ENCODE measurements around the gene LMO1.

LMO1 gene

GRCh38 chr11:8269636-8270035 lies 6.0 kb upstream of the LMO1 start:
- ATAC-seq: no peak
- TF ChIP-seq POU6F1 (CRISPR knock-in tag; IDR thresholded peaks at IDR 0.05; ENCODE audit: borderline replicate concordance, low read depth) (no peak), BACH2 (CRISPR knock-in tag; IDR thresholded peaks at IDR 0.05; ENCODE audit: borderline replicate concordance) (no peak), TCF4 (CRISPR knock-in tag; IDR thresholded peaks at IDR 0.05; ENCODE audit: borderline replicate concordance) (no peak), RARB (CRISPR knock-in tag; IDR thresholded peaks at IDR 0.05) (no peak), ZNF565 (CRISPR knock-in tag; conservative IDR thresholded peaks at IDR 0.05; ENCODE audit: low read depth) (no peak), ARNTL (CRISPR knock-in tag; IDR thresholded peaks at IDR 0.05; ENCODE audit: borderline replicate concordance, low read depth) (no peak), ZC3H10 (CRISPR knock-in tag; IDR thresholded peaks at IDR 0.05) (no peak), PATZ1 (CRISPR knock-in tag; IDR thresholded peaks at IDR 0.05; ENCODE audit: borderline replicate concordance) (no peak), ZFP30 (CRISPR knock-in tag; IDR thresholded peaks at IDR 0.05) (no peak), PPARA (CRISPR knock-in tag; IDR thresholded peaks at IDR 0.05; ENCODE audit: borderline replicate concordance) (no peak), CSRNP3 (CRISPR knock-in tag; IDR thresholded peaks at IDR 0.05) (no peak), ZNF8 (CRISPR knock-in tag; IDR thresholded peaks at IDR 0.05) (no peak), ZNF70 (CRISPR knock-in tag; IDR thresholded peaks at IDR 0.05) (no peak), TSHZ2 (CRISPR knock-in tag; IDR thresholded peaks at IDR 0.05) (no peak), TOX (CRISPR knock-in tag; IDR thresholded peaks at IDR 0.05; ENCODE audit: borderline replicate concordance) (no peak), ISL1 (CRISPR knock-in tag; IDR thresholded peaks at IDR 0.05) (no peak), OSR1 (CRISPR knock-in tag; IDR thresholded peaks at IDR 0.05) (no peak), ESRRG (CRISPR knock-in tag; IDR thresholded peaks at IDR 0.05) (no peak), CREB5 (CRISPR knock-in tag; IDR thresholded peaks at IDR 0.05; ENCODE audit: low read depth) (no peak)

GRCh38 chr11:8268530-8269400 lies 5.1 kb upstream of the LMO1 start:
- peak; percentile 27 for ATAC-seq

More at GRCh38 chr11:8268530-8269400, 5.1 kb upstream of the LMO1 start:
- no peak for TF ChIP-seq ZNF8 (CRISPR knock-in tag; IDR thresholded peaks at IDR 0.05)
- TF ChIP-seq GLIS3 (CRISPR knock-in tag; IDR thresholded peaks at IDR 0.05): no peak
- no peak for TF ChIP-seq CREB5 (CRISPR knock-in tag; IDR thresholded peaks at IDR 0.05; ENCODE audit: low read depth)
- TF ChIP-seq ZFP30 (CRISPR knock-in tag; IDR thresholded peaks at IDR 0.05): no peak
- no peak for TF ChIP-seq ZC3H10 (CRISPR knock-in tag; IDR thresholded peaks at IDR 0.05)
- no peak for TF ChIP-seq TCF4 (CRISPR knock-in tag; IDR thresholded peaks at IDR 0.05; ENCODE audit: borderline replicate concordance)
- TF ChIP-seq RARB (CRISPR knock-in tag; IDR thresholded peaks at IDR 0.05): no peak
- TF ChIP-seq CSDC2 (CRISPR knock-in tag; IDR thresholded peaks at IDR 0.05): no peak
- no peak for TF ChIP-seq ZNF565 (CRISPR knock-in tag; conservative IDR thresholded peaks at IDR 0.05; ENCODE audit: low read depth)
- TF ChIP-seq POU6F1 (CRISPR knock-in tag; IDR thresholded peaks at IDR 0.05; ENCODE audit: borderline replicate concordance, low read depth): no peak

All from SK-N-SH treated with all-trans-retinoic acid at 6 μM for 48 hours (cell line).